WTC11 (cell line): ENCODE data around the gene SCYL1. TPM values are rescaled to one million over a fixed set of nuclear protein-coding genes. Genes with fewer than 3 reads are reported as not detected.
A peak's percentile ranks its signal among the peaks of the same experiment; 100 is the strongest.

Source experiments
- ATF3 ChIP-seq: sonication (generic); formaldehyde crosslinking; conservative IDR thresholded peaks from 2 replicates; pipeline ENCODE4 v1.8.1; 2022; ENCODE audit warnings: mild to moderate bottlenecking, missing genetic modification reagents
- ATF6 ChIP-seq: sonication (generic); formaldehyde crosslinking; IDR thresholded peaks from 2 replicates; pipeline ENCODE4 v1.8.1; 2023; ENCODE audit warnings: mild to moderate bottlenecking, missing genetic modification reagents
- CREM ChIP-seq: sonication (generic); formaldehyde crosslinking; IDR thresholded peaks from 2 replicates; pipeline ENCODE4 v1.8.1; 2022; ENCODE audit warnings: mild to moderate bottlenecking, missing genetic modification reagents, moderate library complexity
- CTCF ChIP-seq: fragments of 200-600 bp; IDR thresholded peaks from 2 replicates; pipeline ENCODE4 v1.8.0; 2022; ENCODE audit warnings: antibody characterized with exemption
- ETV6 ChIP-seq: sonication (generic); formaldehyde crosslinking; IDR thresholded peaks from 2 replicates; pipeline ENCODE4 v1.8.1; 2022; ENCODE audit warnings: mild to moderate bottlenecking, missing genetic modification reagents
- FOXP1 ChIP-seq: sonication (generic); formaldehyde crosslinking; IDR thresholded peaks from 2 replicates; pipeline ENCODE4 v1.8.0; 2022; ENCODE audit warnings: missing genetic modification reagents, mild to moderate bottlenecking, moderate library complexity, borderline replicate concordance
- GRHL2 ChIP-seq: fragments of 250-450 bp; sonication (Bioruptor Pico); IDR thresholded peaks from 2 replicates; pipeline ENCODE4 v1.8.0; 2022; ENCODE audit warnings: mild to moderate bottlenecking, moderate library complexity; ENCODE audit not compliant: insufficient replicate concordance, severe bottlenecking
- GTF2I ChIP-seq: fragments of 250-450 bp; sonication (Bioruptor Pico); conservative IDR thresholded peaks from 2 replicates; pipeline ENCODE4 v1.4.0; 2021; ENCODE audit warnings: mild to moderate bottlenecking
- HMGXB4 ChIP-seq: sonication (generic); formaldehyde crosslinking; IDR thresholded peaks from 2 replicates; pipeline ENCODE4 v1.8.1; 2023; ENCODE audit warnings: mild to moderate bottlenecking, moderate library complexity, missing genetic modification reagents
- JUN ChIP-seq: sonication (generic); formaldehyde crosslinking; IDR thresholded peaks from 2 replicates; pipeline ENCODE4 v1.8.0; 2023; ENCODE audit warnings: mild to moderate bottlenecking, missing genetic modification reagents
- MAX ChIP-seq: sonication (generic); formaldehyde crosslinking; IDR thresholded peaks from 2 replicates; pipeline ENCODE4 v1.8.0; 2022; ENCODE audit warnings: mild to moderate bottlenecking, missing genetic modification reagents
- OVOL2 ChIP-seq: fragments of 250-450 bp; sonication (Bioruptor Pico); IDR thresholded peaks from 2 replicates; pipeline ENCODE4 v1.9.0; 2021; ENCODE audit warnings: mild to moderate bottlenecking, borderline replicate concordance
- PRDM15 ChIP-seq: sonication (generic); formaldehyde crosslinking; IDR thresholded peaks from 2 replicates; pipeline ENCODE4 v1.8.0; 2022; ENCODE audit warnings: missing genetic modification reagents
- SMAD3 ChIP-seq: sonication (generic); formaldehyde crosslinking; IDR thresholded peaks from 2 replicates; pipeline ENCODE4 v1.8.0; 2022; ENCODE audit warnings: missing genetic modification reagents, mild to moderate bottlenecking, borderline replicate concordance
- SOX15 ChIP-seq: fragments of 250-450 bp; sonication (Bioruptor Pico); IDR thresholded peaks from 2 replicates; pipeline ENCODE4 v1.9.0; 2021; ENCODE audit warnings: mild to moderate bottlenecking
- TCF7 ChIP-seq: sonication (generic); formaldehyde crosslinking; IDR thresholded peaks from 2 replicates; pipeline ENCODE4 v1.8.0; 2022; ENCODE audit warnings: mild to moderate bottlenecking, low read depth, missing genetic modification reagents, moderate library complexity
- TEAD4 ChIP-seq: sonication (generic); formaldehyde crosslinking; IDR thresholded peaks from 2 replicates; pipeline ENCODE4 v1.8.0; 2022; ENCODE audit warnings: mild to moderate bottlenecking, missing genetic modification reagents
- USF1 ChIP-seq: sonication (generic); formaldehyde crosslinking; IDR thresholded peaks from 2 replicates; pipeline ENCODE4 v1.8.0; 2022; ENCODE audit warnings: mild to moderate bottlenecking, missing genetic modification reagents
- ZMAT4 ChIP-seq: fragments of 250-450 bp; sonication (Bioruptor Pico); IDR thresholded peaks from 2 replicates; pipeline ENCODE4 v1.9.0; 2021; ENCODE audit warnings: mild to moderate bottlenecking
- ZNF425 ChIP-seq: fragments of 250-450 bp; sonication (Bioruptor Pico); conservative IDR thresholded peaks from 2 replicates; pipeline ENCODE4 v1.9.0; 2021; ENCODE audit warnings: mild to moderate bottlenecking
- ZSCAN18 ChIP-seq: fragments of 250-450 bp; sonication (Bioruptor Pico); IDR thresholded peaks from 2 replicates; pipeline ENCODE4 v2.1.2; 2022; ENCODE audit warnings: mild to moderate bottlenecking, moderate library complexity
- total RNA-seq: library from RNA; stranded (reverse); gene quantifications from 3 replicates; pipeline ENCODE4 v1.2.3, GENCODE V29; 2021

SCYL1 gene
- total RNA-seq, 1 experiment from 2014 or later: 76.8 TPM

- TF ChIP-seq ATF6 (CRISPR knock-in tag) (no peak), OVOL2 (CRISPR knock-in tag) (no peak), ZNF425 (CRISPR knock-in tag) (peak; percentile 93), GTF2I (CRISPR knock-in tag) (peak; percentile 63; the same call in 1 of the 2 replicates), TCF7 (no peak), ZSCAN18 (CRISPR knock-in tag) (no peak; the same call in 1 of the 2 replicates), ZMAT4 (CRISPR knock-in tag) (peak; percentile 14; the same call in 1 of the 2 replicates), TEAD4 (CRISPR knock-in tag) (no peak), MAX (no peak), PRDM15 (no peak), SOX15 (no peak), ATF3 (CRISPR knock-in tag) (no peak), USF1 (CRISPR knock-in tag) (no peak), FOXP1 (CRISPR knock-in tag) (no peak), SMAD3 (CRISPR knock-in tag) (no peak), CTCF (no peak), JUN (no peak), CREM (CRISPR knock-in tag) (no peak), HMGXB4 (CRISPR knock-in tag) (no peak), ETV6 (no peak), GRHL2 (CRISPR knock-in tag) (no peak)
Observed at GRCh38 chr11:65506772-65507505, 17.9 kb upstream of the SCYL1 start (continued).
